WTC11 (cell line): Measurements from ENCODE around the gene IFI27L2.

Experiments
- ATF6 ChIP-seq: sonication (generic); formaldehyde crosslinking; IDR thresholded peaks from 2 replicates; pipeline ENCODE4 v1.8.1; 2023; ENCODE audit warnings: mild to moderate bottlenecking, missing genetic modification reagents
- CTCF ChIP-seq: fragments of 200-600 bp; IDR thresholded peaks from 2 replicates; pipeline ENCODE4 v1.8.0; 2022; ENCODE audit warnings: antibody characterized with exemption
- FOXP1 ChIP-seq: sonication (generic); formaldehyde crosslinking; IDR thresholded peaks from 2 replicates; pipeline ENCODE4 v1.8.0; 2022; ENCODE audit warnings: missing genetic modification reagents, mild to moderate bottlenecking, moderate library complexity, borderline replicate concordance
- GTF2I ChIP-seq: fragments of 250-450 bp; sonication (Bioruptor Pico); conservative IDR thresholded peaks from 2 replicates; pipeline ENCODE4 v1.4.0; 2021; ENCODE audit warnings: mild to moderate bottlenecking
- JUN ChIP-seq: sonication (generic); formaldehyde crosslinking; IDR thresholded peaks from 2 replicates; pipeline ENCODE4 v1.8.0; 2023; ENCODE audit warnings: mild to moderate bottlenecking, missing genetic modification reagents
- NFE2L1 ChIP-seq: sonication (generic); formaldehyde crosslinking; IDR thresholded peaks from 2 replicates; pipeline ENCODE4 v1.8.1; 2023; ENCODE audit warnings: missing genetic modification reagents
- PRDM15 ChIP-seq: sonication (generic); formaldehyde crosslinking; IDR thresholded peaks from 2 replicates; pipeline ENCODE4 v1.8.0; 2022; ENCODE audit warnings: missing genetic modification reagents
- PREB ChIP-seq: sonication (generic); formaldehyde crosslinking; IDR thresholded peaks from 2 replicates; pipeline ENCODE4 v1.8.1; 2022; ENCODE audit warnings: mild to moderate bottlenecking, missing genetic modification reagents, moderate library complexity, borderline replicate concordance
- TEAD4 ChIP-seq: sonication (generic); formaldehyde crosslinking; IDR thresholded peaks from 2 replicates; pipeline ENCODE4 v1.8.0; 2022; ENCODE audit warnings: mild to moderate bottlenecking, missing genetic modification reagents
- ZNF416 ChIP-seq: fragments of 250-450 bp; sonication (Bioruptor Pico); IDR thresholded peaks from 2 replicates; pipeline ENCODE4 v1.9.0; 2021; ENCODE audit warnings: mild to moderate bottlenecking, inconsistent platforms

GRCh38 chr14:94116701-94117100, 12.7 kb downstream of the IFI27L2 start:
- TF ChIP-seq CTCF (no peak), JUN (no peak), ATF6 (CRISPR knock-in tag) (no peak), TEAD4 (CRISPR knock-in tag) (no peak), PRDM15 (no peak), FOXP1 (CRISPR knock-in tag) (no peak), GTF2I (CRISPR knock-in tag) (no peak), NFE2L1 (CRISPR knock-in tag) (no peak), PREB (CRISPR knock-in tag) (no peak), ZNF416 (no peak)
